GDM1 (cell line): Measurements from ENCODE around the gene CLDN8.

Experiments
- DNase-seq: peaks from one replicate; lab custom pipeline; 2025; lab: John Stamatoyannopoulos, UW

The CLDN8 gene

DNA sequence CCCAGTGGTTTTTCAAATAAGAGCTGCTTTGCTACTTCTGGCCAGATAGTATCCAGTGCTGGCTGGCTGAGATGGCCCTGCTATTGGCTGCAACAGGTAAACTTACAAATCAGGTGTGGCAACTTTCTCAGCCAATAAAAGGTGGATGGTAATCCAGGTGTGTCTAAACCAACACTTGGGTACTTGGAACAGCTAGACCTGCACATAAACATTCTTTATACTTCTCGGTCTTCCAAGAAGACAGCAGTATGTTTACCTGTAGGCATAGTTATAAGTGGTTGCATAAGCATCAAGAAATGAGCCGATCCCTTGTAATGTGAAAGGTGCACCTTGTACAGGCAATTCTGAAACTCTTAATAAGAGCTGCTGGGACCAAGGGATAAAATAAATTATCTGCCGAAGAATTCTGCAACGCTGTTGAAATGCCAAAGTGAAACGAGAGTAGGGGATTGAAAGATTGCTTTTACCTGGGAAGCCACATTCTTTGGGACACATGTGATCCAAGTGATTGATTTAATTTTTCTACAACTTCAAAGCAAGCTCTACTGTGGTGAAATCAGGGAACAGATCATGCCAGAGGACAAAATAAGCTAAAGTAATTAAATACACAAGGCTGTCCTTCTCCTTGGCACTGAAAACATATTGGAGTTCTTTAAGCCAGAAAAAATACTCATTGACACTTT is at the start of gene CLDN8:
Gene CLDN8, minus strand, starts transcription at position 57 of the 683 bp plus-strand sequence. CDS start 172 bp downstream, outside the sequence.
- no peak for DNase-seq

DNA sequence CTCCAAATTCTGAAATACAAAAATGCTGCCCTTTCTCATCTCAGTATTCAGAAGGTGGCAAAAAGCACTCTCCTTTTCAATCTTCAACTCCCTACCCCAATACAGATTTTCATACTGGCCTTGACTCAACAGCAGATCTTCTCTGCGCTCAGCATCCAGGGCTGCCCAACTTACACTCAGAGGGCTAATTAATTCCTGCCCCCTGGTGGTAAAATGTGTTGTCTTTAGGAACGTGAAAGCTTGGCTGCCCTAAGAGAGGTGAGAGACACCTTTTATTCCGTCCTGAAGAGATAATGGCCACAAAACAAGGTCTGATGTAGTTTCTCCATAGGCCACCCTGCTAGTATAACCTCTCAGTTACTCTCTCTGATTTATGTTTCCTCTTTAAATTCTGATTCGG is 41.9 kb upstream of the CLDN8 start:
- DNase-seq = no peak

DNA sequence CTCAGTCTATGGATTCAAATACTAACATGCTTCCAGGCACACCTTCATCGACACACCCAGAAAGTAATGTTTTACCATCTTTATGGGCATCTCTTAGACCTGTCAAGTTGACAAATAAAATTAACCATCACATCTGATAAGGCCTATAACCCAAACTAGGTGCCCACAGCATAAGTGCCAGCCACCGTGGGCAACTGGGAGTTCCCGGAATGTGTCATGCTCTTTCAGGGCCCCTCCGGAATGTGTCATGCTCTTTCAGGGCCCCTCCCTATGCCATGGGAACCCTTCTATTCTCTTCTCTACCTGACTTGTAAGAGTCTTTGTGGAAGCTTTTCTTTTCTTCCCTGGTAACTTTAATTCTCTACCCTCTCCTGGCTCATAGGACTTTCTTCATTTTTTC is 40.2 kb upstream of the CLDN8 start:
- no peak for DNase-seq

DNA sequence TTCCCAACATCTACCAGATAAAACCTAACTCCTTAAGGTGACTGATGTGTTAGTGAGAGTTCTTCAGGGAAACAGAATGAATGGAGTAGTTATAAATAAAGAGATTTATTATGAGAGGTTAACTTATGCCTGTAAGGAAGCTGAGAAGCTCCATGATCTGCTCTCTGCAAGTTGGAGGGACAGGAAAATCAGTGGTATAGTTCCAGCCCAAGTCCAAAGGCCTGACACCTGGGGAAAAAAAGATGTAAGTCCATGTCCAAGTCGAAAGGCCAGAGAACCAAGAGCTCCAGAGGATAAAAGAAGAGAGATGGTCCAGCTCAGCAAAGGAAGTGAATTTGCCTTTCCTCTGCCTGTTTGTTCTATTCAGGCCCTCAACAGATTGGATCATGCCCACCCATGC is 39.8 kb upstream of the CLDN8 start:
- no peak for DNase-seq

DNA sequence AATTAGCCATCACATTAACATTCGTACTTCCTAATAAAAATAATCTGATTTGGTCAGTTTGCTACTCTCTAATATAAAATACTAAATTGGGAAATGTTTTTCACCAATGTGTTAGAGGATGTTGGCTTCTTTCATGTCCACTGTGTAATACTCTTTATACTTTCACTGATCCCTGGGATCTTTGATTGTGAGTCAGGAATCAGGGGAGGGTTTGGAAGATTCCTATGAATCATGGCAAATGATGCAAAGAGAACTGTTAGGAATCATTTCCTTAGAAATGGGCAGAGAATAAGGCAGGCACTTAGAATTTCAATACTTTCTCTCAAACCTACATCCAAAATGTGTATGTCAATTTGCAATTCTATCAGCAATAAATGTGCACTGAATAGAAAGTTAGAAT is 35.9 kb upstream of the CLDN8 start:
- DNase-seq = no peak

DNA sequence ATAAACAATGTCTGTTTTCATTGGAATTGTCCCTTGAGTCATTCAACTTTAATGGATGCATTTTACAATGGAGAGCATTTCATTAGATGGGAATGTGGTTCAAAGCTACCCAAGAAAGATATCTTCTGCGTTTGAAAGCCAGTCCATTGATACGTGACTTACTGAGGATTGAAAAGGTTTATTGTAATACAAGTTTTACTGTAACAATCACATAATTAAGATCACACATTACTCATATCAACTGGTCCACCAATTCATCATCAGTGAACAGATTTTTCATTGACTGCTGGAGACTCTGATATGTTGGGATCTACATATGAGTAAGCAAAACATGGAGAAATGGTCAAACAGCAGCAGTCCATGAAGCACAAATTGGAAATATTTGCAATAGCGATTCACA is 34.0 kb upstream of the CLDN8 start:
- no peak for DNase-seq

DNA sequence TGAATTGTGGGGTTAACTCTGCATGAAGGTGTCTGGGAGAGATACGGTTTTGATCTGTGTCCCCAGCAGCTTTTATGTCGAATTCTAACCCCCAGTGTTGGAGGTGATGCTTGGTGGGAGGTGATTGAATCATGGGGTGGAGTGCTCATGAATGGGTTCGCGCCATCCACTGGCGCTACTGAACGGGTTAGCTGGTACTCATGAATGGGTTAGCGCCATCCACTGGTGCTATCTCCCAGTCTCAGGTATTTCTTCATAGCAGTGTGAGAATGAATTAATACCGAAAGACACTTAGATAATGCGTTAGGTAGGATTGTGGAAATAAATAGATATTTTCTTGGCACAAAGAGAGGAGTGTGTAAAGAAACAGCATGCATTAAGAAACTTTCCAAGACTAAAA is 32.9 kb upstream of the CLDN8 start:
- no peak for DNase-seq

DNA sequence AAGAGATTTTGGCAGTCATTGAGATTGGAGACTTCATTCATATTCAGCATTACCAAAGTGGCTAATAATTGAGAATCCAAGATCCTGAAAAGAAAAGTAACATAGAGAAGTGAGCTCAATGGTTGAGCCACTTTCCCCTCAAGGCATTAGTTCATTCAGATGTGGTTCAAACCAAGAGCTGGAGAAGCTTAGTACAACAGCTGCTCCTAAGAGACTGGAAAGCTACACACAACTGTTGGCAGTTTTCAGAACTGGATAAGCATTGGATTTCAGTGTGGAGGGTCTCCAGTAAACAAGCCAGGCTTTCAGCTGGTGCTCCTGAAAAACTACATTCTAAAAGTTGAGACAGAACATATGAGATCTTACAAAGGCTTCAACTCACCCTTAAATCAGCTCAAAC is 29.2 kb upstream of the CLDN8 start:
- no peak for DNase-seq

DNA sequence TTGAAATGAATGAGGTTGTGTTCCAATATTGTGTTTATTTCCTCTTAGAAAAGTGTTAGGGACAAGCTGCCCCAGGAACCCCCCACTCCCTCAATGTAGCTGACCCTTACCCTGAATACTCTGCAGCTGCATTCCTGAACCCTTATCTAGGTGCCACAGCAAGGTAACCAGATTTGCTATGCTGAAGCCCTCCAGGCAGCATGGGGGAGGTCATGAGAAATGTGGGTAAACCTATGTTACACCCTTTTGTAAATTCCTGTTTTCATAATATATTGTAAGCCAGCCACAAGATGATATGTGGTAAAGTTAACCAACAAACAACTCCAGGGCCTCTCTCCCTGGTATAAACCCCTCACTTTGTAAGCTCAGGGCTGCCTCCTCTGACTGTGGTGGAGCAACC is 27.8 kb upstream of the CLDN8 start:
- no peak for DNase-seq

DNA sequence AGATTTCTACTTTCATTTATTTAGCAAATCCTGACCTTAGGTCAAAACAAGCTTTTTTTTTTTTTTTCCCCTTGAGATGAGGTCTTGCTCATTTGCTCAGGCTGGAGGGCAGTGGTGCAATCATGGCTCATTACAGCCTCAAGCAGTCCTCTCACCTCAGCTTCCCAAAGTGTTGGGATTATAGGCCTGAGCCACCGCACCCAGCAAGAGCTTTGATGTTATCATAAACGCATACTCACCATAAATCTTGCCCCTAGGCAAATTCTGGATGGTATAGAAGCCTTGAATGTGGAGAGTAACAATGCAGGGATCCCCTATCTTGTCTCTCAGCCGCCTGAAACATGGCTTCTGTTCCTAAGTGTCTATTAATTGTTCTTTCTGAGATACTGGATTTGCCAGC is 24.8 kb upstream of the CLDN8 start:
- DNase-seq = no peak

DNA sequence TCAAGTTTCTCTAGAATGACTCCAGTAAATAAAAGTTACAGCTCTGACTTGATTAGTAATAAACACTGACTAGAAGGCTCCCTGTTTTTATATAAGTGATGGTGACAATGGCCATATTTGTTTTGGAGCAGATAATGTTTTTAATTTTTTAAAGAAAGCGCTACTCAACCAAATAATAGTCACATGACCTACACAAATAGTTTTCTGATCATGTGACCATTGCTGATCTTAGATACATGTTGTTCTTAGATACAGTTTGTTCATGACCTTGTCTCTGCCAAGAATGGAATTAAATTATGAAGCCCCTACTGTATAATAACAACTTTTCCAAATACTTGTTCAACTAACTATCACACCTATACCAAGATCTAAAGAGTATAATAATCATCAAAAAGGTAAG is 22.3 kb upstream of the CLDN8 start:
- no peak for DNase-seq

DNA sequence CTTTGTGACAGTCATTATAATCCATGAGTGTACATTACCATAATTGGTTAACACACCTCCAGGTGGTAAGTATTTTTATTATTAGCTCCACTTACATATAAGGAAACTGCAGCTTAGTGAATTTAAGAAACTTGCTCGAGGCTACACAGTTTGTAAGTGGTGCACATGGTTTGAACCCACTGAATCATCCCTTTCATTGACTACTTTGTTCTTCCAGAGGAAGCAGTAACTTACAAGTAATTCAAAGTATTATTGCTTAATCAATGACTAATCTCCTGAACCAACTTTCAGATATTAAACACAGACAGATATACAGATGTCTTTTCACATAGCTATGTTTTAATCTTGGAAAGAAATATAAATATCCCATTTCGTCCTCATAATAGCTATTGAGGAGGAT is 18.7 kb upstream of the CLDN8 start:
- no peak for DNase-seq

DNA sequence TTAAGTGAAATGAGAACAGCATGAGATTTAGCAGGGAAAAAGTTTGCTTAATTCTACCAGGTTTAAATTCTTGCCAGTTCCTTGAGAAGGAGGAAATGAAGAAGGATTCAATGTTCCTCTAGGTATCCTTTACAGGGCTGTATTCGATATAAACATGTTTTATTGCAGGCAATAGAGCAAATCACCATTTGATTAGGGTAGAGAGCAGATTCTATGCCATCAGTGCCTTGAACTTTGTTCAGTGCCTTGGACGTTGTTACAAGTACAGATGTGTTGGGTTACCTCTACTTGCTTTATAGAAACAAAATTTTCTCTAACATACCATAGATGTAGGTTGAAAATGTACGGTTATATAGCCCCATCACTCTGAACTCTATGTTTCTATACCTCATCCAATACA is 18.2 kb upstream of the CLDN8 start:
- DNase-seq = no peak

DNA sequence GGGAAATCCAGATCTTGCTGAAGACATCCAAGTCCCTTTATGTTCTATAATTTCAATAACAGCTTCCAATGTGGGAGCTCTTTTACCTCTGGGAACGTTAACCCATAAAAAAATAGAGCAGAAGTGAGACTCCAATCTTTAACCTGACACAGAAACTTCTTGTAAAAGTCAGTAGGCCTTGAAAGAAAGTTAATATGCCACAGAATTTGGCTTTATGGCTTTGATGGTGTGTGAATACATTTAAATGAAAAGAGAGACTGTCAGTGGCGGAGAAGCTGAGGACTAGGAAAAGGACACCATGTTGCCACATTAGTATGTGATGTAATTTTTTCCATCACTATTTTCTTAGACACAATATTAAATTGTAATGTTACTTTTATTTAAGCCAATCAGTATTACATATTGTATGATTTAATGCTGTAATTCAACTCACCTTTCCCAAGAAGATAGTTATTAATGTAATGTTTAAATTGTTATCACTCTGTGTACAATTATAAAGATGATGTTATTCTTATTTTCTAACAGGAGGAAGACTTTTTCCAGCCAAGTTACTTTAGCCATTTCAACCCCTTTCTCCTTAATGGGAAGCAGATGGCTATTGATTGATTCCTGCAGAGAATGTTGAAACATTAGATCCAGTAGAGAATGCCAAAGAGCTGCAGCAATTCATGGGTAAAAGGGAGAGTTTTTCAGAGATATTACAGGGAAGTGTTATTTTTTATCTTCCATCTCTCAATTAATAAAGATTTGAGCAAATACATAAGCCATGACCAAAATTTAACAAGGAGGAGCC is 17.5 kb upstream of the CLDN8 start:
- DNase-seq = no peak

DNA sequence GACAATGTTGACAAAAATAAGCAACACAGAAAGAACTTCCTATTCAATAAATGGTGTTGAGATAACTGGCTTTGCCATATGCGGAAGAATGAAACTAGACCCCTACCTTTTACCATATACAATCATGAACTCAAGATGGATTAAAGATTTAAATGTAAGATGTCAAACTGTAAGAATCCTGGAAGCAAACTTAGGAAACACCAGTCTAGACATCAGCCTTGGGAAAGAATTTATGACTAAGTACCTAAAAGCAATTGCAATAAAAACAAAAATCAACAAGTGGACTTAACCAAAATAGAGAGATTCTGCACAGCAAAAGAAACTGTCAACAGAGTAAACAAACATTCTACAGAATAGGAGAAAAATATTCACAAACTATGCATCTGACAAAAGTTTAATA is 16.1 kb upstream of the CLDN8 start:
- DNase-seq = no peak

DNA sequence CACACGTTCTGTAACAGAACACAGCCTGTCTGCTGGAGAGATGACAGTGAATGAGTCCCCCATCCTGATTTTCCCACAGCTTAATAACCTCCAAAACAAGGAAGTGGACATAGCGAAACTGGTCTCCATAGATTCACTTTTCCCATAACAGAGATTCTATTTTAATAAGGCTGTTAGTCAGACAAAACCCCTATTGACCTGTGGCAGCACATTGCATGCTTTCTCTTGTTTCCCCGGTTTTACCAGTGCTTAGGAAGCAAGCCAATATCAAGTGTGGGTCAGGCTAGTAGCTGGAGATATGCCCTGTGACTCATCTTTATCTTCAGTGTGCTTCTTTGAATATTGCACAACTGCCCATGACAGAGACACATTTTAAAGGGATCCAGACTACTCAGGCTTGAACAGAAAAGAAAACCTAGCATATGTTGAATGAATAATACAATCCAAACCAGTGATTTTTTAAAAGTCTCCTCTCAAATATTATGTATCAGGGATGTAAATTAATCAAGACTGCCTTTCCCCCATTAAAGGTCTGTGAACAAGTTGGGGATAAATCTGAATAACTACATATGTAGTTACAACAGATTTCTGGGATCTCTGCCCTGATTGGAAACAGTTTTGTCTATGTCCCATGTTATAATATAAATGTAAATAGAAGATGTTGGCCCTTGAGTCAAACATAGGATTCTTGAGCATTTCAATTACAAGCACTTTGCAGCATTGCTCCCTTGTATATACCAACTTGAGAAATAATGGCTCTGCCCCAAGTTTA is 11.9 kb upstream of the CLDN8 start:
- DNase-seq = no peak

DNA sequence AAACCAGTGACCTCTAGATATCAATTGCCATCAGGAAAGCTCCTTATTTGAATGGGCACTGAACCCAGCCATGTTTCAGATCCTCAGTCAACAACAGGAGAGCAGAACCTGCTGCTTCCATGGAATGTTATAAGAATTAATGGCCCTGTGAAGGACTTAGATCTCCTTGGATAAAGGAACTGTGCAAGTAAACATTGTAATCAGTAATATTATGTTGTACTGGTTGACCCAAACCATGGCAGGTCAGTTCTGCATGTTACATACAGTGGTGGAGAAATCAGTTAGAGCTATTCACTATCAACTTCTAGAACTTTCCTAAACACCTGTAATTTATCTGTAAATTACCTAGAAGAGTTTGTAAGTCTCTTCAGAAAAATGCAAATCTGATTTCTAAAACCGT is 11.2 kb upstream of the CLDN8 start:
- no peak for DNase-seq

DNA sequence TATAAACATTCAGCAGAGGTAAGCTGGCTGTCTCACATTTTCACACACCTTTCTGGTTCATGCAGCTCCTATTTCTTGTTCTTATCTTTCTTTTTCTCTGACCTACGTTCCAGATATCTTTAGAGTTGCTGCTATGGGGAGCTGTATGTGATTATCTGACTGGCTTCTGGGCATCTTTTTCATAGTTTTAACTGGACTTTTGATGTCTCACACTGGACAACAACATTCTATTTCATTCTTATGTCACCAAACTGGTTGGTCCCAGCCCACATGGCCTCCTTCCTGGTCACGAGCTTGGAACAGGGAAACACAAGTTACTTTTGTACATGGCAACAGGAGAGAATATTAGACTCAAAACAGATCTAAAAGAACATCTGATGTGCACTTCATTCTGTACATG is 7.7 kb upstream of the CLDN8 start:
- DNase-seq = no peak

DNA sequence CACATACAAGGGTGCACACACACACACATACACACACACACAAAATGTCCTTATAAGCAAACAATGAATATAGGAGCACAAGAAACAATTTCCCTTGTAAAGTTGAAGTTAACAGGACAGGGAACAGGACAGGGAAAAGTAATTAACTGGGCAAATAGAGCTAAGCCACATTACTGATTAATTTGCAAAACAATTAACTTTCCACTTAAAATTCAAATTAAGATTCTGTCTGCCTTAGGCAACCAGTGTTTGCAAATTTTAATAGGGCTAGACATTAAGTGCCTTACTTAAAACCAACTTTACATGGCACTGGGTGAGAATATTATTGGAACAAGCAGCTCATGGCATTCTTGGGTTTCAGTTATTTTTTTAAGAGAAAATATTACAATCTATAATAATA is 6.8 kb upstream of the CLDN8 start:
- no peak for DNase-seq

DNA sequence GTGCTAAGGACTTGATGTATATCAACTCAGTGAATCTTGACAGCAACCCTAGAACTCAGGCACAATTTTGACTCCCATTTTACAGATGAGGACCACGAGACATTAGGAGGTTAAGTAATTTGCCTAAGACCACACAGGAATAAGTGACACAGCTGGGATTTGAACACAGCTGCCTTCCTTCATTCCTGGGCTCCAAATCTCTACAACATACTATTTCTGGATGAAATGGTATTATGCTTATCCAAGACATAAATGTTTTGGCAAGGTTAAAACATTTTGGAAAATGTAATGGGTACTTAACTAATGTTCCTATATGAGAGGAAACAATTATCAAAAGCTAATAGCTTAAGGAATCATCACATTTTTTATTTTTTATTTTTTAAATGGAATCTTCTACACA is 4.8 kb downstream of the CLDN8 start:
- no peak for DNase-seq

DNA sequence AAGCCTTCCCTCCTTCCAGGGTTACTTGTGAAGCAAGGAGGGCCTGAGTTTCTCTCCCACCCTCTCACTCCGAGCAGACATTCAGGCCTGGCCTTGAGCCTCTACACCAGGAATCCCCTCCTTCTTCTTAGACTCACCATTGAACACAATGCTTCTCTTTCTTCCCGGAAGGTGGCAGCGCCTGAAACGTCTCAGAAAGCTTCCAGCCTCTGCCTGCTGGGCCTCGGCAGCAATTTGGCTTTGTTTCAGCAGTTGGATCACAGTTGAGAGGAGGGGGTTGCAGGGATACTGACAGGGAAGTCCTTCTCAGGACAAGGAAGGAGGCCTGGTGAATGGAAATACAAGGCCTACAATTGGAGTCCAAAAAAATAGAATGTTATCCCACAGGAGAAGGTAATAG is 6.3 kb downstream of the CLDN8 start:
- DNase-seq = no peak

DNA sequence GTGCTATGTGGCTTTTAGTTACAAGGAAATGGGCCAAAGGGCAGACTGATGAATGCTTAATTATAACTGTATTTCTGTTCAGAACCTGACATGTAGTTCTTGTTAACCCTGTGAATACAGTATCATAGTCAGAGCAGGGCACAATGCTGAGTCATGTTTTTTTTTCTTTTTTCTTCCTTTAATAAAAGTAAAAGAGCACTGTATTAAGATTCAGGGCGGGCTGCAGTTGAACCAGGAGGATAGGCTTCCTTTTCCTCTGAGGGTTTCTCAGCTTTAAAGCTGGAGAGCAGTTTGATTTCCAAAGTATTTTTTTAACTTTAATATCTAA is 8.7 kb downstream of the CLDN8 start:
- DNase-seq = no peak

DNA sequence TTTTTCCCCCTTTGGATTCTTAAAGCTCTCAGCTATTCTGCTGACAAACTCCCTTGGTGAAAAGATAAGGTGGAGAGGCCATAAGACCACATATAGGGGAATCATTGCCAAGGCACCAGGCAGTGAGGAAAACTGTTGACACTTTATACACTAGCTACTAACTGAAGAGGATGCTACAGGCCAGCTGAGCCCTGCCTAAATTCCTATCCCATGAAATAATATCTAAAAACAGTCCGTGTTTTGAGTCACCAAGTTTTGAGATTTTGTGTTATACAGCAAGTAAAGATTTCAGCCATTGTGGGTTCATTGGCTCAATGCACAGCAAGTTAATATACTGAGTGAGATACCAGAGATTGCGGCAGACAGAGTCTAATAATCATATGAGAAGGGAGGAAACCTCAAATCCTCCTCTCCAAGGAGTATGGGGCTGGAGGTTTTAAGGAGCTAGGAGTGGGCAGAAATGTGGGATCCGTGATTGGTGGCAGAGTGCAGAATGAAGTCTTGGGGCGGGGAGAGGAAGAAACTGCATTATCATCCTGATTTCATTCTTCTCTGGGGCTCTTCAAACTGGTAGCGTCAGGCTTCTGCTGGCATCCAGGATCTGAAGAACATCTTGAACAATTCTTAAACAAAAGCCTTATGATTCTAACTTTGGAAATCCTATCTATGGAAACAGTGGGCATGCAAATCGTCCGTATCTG is 9.2 kb downstream of the CLDN8 start:
- DNase-seq = no peak
